ENCODE results near the gene CDT1.

GRCh38 chr16:88774544-88775393 is 28.8 kb upstream of the CDT1 start:
- TF ChIP-seq CTCF (IDR thresholded peaks at IDR 0.05) (no peak), USF2 (IDR thresholded peaks at IDR 0.05; ENCODE audit: borderline replicate concordance, low read depth, low read length) (no peak), EP300 (IDR thresholded peaks at IDR 0.05; ENCODE audit: borderline replicate concordance in 1 of 2, low read depth in 1 of 2, low read length in 1 of 2) (no peak), POLR2AphosphoS5 (IDR thresholded peaks at IDR 0.05; ENCODE audit: low read depth, low read length) (no peak), IRF3 (IDR thresholded peaks at IDR 0.05; ENCODE audit: low read depth, low read length) (no peak), YY1 (IDR thresholded peaks at IDR 0.05; ENCODE audit: low read depth) (no peak), REST (IDR thresholded peaks at IDR 0.05; ENCODE audit: low read depth, low read length) (no peak), RCOR1 (IDR thresholded peaks at IDR 0.05; ENCODE audit: low read length) (no peak), TAF1 (IDR thresholded peaks at IDR 0.05; ENCODE audit: borderline replicate concordance, low read depth, low read length) (no peak), SMC3 (IDR thresholded peaks at IDR 0.05; ENCODE audit: low read depth, low read length) (no peak)

Measured in SK-N-SH (cell line).